ENCODE data around the gene PISD.

Gene PISD

DNA sequence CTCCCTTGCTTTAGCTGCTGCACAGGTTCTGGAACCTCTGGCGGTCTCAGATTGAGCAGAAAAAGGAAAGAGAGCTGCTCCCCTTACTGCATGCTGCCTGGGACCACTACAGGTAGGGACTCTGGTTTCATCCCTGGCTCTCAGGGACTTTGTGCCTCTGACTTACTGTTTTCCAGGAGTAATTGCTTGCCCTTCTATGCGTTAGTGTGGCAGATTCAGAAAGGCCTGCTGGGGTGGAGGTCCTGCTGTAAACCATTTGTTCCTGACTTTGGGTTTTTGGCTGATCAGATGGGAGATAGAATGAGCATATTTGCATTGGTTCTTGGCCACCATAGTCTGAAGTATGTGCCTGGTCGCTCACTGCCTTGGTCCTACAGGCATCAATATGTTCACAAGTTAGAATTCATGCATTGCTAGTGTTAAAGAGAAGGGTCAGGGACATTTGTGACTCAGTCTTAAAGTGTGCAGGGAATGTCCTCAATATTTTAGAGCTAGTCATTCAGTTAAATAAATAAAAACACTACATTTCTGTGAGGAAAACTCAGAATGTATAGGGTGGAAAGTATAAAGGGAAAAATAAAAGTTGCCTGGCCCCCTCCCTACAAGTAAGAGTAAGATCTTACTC, 78.0 kb downstream of the PISD start:
- DNase-seq (ENCODE audit: low read depth in 1 of 2, low spot score in 1 of 2): no peak
- no peaks in the 10 kb centered on the region for H3K27me3 ChIP-seq (ENCODE audit: insufficient read depth, poor library complexity, severe bottlenecking)
- H3K27ac ChIP-seq (replicated peaks): no peak overlapping the region
- H3K4me3 ChIP-seq (replicated peaks; ENCODE audit: insufficient read depth, low read length): no peak overlapping the region
- TF ChIP-seq, protein P1, sequence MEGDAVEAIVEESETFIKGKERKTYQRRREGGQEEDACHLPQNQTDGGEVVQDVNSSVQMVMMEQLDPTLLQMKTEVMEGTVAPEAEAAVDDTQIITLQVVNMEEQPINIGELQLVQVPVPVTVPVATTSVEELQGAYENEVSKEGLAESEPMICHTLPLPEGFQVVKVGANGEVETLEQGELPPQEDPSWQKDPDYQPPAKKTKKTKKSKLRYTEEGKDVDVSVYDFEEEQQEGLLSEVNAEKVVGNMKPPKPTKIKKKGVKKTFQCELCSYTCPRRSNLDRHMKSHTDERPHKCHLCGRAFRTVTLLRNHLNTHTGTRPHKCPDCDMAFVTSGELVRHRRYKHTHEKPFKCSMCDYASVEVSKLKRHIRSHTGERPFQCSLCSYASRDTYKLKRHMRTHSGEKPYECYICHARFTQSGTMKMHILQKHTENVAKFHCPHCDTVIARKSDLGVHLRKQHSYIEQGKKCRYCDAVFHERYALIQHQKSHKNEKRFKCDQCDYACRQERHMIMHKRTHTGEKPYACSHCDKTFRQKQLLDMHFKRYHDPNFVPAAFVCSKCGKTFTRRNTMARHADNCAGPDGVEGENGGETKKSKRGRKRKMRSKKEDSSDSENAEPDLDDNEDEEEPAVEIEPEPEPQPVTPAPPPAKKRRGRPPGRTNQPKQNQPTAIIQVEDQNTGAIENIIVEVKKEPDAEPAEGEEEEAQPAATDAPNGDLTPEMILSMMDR (IDR thresholded peaks at IDR 0.05; ENCODE audit: insufficient read depth, low read length): no peak
- TF ChIP-seq GABPA (IDR thresholded peaks at IDR 0.05; ENCODE audit: low read depth) (no peak), SPI1 (IDR thresholded peaks at IDR 0.05; ENCODE audit: borderline replicate concordance, low read depth) (no peak), POLR2AphosphoS5 (IDR thresholded peaks at IDR 0.05; ENCODE audit: low read depth) (no peak)
- TF ChIP-seq, protein P2, sequence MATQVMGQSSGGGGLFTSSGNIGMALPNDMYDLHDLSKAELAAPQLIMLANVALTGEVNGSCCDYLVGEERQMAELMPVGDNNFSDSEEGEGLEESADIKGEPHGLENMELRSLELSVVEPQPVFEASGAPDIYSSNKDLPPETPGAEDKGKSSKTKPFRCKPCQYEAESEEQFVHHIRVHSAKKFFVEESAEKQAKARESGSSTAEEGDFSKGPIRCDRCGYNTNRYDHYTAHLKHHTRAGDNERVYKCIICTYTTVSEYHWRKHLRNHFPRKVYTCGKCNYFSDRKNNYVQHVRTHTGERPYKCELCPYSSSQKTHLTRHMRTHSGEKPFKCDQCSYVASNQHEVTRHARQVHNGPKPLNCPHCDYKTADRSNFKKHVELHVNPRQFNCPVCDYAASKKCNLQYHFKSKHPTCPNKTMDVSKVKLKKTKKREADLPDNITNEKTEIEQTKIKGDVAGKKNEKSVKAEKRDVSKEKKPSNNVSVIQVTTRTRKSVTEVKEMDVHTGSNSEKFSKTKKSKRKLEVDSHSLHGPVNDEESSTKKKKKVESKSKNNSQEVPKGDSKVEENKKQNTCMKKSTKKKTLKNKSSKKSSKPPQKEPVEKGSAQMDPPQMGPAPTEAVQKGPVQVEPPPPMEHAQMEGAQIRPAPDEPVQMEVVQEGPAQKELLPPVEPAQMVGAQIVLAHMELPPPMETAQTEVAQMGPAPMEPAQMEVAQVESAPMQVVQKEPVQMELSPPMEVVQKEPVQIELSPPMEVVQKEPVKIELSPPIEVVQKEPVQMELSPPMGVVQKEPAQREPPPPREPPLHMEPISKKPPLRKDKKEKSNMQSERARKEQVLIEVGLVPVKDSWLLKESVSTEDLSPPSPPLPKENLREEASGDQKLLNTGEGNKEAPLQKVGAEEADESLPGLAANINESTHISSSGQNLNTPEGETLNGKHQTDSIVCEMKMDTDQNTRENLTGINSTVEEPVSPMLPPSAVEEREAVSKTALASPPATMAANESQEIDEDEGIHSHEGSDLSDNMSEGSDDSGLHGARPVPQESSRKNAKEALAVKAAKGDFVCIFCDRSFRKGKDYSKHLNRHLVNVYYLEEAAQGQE (IDR thresholded peaks at IDR 0.05; ENCODE audit: insufficient replicate concordance, low read depth): no peak

DNA sequence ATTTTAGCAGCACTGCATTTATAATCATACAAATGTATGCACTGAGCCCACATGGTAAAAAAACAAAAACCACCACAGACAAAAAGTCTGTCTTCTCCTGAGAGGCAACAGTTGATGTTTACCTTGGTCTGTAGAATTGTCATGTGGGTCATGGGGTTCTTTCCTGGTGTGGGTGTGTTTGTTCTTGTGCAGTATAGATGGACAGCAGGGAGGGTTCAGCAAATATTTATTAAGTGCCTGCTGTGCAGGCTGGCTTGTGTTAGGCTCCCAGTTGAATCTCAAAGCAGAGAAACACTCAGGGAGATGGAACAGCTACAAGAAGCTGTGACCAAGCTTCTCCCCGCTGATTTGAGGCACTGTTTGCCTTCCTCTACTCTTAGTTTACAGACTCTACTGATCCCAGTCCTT, 82.2 kb downstream of the PISD start:
- Histone ChIP-seq H3K27ac (replicated peaks) (no peak overlapping the region), H3K4me3 (replicated peaks; ENCODE audit: insufficient read depth, low read length) (no peak overlapping the region), H3K27me3 (ENCODE audit: insufficient read depth, poor library complexity, severe bottlenecking) (no peaks in the 10 kb centered on the region)
- no peak for TF ChIP-seq GABPA (IDR thresholded peaks at IDR 0.05; ENCODE audit: low read depth)
- no peak for TF ChIP-seq POLR2AphosphoS5 (IDR thresholded peaks at IDR 0.05; ENCODE audit: low read depth)
- no peak for TF ChIP-seq SPI1 (IDR thresholded peaks at IDR 0.05; ENCODE audit: borderline replicate concordance, low read depth)
- TF ChIP-seq, protein P1 (IDR thresholded peaks at IDR 0.05; ENCODE audit: insufficient read depth, low read length): no peak
- TF ChIP-seq, protein P2 (IDR thresholded peaks at IDR 0.05; ENCODE audit: insufficient replicate concordance, low read depth): no peak
- DNase-seq (ENCODE audit: low read depth in 1 of 2, low spot score in 1 of 2): no peak

DNA sequence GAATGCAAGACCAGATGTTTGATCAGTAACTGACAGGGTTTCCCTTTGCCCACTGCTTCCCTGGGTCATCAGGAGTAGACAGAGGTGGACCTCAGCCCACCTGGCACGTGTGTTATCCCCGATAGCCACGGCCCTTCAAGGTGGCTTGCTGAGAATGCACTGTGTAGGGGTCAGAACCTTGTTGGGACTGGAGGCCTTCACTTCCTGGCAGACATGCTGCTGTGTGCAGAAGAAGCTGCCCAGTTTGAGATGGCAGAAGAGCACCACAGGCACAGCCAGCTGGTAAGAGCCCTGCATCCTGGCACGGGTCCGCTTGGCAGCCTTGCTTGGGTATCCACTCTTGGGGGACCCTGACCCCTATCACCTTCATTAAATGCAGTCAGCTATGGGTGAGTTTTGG, 83.8 kb downstream of the PISD start:
- TF ChIP-seq POLR2AphosphoS5 (IDR thresholded peaks at IDR 0.05; ENCODE audit: low read depth) (no peak), SPI1 (IDR thresholded peaks at IDR 0.05; ENCODE audit: borderline replicate concordance, low read depth) (no peak), GABPA (IDR thresholded peaks at IDR 0.05; ENCODE audit: low read depth) (no peak)
- TF ChIP-seq, protein P2 (IDR thresholded peaks at IDR 0.05; ENCODE audit: insufficient replicate concordance, low read depth): no peak
- TF ChIP-seq, protein P1 (IDR thresholded peaks at IDR 0.05; ENCODE audit: insufficient read depth, low read length): no peak
- no peak for DNase-seq (ENCODE audit: low read depth in 1 of 2, low spot score in 1 of 2)
- Histone ChIP-seq H3K27me3 (ENCODE audit: insufficient read depth, poor library complexity, severe bottlenecking) (no peaks in the 10 kb centered on the region), H3K4me3 (replicated peaks; ENCODE audit: insufficient read depth, low read length) (no peak overlapping the region), H3K27ac (replicated peaks) (no peak overlapping the region)

Measured in HL-60 (cell line).